ENCODE data around the gene TSPAN11. TPM values are rescaled to one million over a fixed set of nuclear protein-coding genes. Genes with fewer than 3 reads are reported as not detected.

Gene TSPAN11
- total and polyA plus RNA-seq, 10 donors, result 0.26 to 4.1 (median 1.4) TPM

DNA sequence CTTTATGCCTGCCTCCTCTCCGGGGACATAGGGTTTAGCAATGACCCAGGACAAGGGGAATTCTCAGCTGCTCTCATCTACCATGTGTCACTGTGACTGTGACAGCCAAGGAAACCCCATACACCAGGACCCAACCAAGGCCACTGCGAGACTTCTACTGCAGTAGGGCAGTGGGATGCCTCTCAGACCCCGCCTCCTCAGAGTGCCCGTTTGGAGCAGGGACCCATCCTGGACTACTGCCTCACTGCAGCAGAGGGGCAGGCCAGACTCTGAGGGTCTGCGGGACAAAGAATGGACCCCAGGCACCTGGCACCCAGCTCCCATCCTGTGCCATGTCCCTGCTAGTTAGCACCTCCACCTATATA lies 75.8 kb downstream of the TSPAN11 start:
- Histone ChIP-seq H3K9me3 (no peaks in the 10 kb centered on the region), H3K27ac (no peak overlapping the region), H3K4me1 (peaks cover 0 to 29% (median 0%) of the 10 kb centered on the region in 6 donors), H3K4me3 (no peak overlapping the region), H3K36me3 (peaks cover 0 to 6% (median 0%) of the 10 kb centered on the region in 6 donors), H3K27me3 (replicated peaks in 1 of 7) (no peaks in the 10 kb centered on the region)
- peak; percentile 62 for DNase-seq
- TF ChIP-seq, protein P1, sequence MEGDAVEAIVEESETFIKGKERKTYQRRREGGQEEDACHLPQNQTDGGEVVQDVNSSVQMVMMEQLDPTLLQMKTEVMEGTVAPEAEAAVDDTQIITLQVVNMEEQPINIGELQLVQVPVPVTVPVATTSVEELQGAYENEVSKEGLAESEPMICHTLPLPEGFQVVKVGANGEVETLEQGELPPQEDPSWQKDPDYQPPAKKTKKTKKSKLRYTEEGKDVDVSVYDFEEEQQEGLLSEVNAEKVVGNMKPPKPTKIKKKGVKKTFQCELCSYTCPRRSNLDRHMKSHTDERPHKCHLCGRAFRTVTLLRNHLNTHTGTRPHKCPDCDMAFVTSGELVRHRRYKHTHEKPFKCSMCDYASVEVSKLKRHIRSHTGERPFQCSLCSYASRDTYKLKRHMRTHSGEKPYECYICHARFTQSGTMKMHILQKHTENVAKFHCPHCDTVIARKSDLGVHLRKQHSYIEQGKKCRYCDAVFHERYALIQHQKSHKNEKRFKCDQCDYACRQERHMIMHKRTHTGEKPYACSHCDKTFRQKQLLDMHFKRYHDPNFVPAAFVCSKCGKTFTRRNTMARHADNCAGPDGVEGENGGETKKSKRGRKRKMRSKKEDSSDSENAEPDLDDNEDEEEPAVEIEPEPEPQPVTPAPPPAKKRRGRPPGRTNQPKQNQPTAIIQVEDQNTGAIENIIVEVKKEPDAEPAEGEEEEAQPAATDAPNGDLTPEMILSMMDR (IDR thresholded peaks at IDR 0.05 in 8 of 11, conservative IDR thresholded peaks at IDR 0.05 in 3 of 11), result no peak
- TF ChIP-seq POLR2A (IDR thresholded peaks at IDR 0.05) (no peak), POLR2AphosphoS5 (IDR thresholded peaks at IDR 0.05) (no peak)
- 76 to 92% (median 85%) methylated on average over 1 to 5 of the region's 5 CpGs for WGBS, 5 donors
- intact Hi-C loops (cut with DNase I; ENCODE audit: low total_unique reads), result no loop called here

DNA sequence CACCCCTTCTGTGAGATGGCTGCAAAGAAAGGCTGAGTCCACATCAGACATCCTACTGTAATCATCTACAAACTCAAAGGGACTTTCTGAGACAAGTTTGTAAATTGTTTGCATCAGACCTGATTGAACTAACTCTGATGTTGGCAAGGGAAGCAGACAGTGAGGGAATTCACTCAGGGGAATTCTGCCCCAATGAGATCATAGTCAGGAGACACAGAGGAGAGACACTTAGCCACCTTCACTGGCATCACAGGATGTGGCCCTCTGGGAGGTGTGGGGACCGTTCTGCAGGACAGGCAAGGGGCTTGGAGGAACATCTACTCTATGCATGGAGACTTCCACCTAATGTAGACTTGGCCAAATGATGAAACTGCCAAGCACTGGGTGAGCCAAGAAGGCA lies 76.5 kb downstream of the TSPAN11 start:
- intact Hi-C loops (cut with DNase I; ENCODE audit: low total_unique reads), result no loop called here
- peak; percentile 49 for DNase-seq
- 53 to 86% (median 64%) methylated on average over 1 of the region's 1 CpG for WGBS, 5 donors

DNA sequence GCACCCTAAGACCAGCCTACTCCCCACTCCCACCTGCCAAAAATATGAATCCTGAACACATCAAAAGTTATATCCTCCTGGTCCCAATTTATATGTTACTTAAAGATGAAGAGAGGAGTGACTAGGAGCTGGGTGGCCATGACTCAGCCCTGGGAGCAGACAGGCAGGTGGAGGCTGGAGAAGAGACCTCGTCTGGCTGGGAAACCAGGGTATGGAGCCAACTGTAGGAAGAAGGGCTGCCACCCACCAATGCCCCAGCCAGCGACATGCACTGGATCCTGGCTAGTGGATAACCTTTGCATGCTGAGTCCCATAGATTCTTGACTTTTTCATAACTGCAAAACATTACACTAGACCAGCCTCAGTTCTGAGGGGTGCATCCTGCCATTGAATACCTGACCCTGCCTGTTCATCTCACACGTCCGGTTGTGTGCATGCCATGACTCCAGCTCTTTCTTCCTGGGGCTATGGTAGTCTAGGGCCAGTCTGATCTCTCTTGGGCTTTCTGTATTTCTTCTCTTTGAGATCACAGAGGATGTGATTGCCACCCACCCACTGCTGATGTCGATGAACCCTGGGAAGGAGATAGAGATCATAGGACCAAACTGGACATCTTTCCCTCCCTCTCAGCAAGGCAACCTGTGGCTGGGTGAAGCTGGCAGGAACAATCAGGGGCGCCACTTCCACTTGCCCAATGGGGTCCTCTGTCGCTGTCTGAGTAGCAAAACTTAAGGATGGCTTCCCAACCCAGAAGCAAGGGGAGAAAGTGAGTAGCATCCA lies 77.5 kb downstream of the TSPAN11 start:
- WGBS, 5 donors, result 78 to 96% (median 80%) methylated on average over 7 of the region's 7 CpGs
- Histone ChIP-seq H3K9me3 (no peaks in the 10 kb centered on the region), H3K27me3 (replicated peaks in 1 of 7) (no peaks in the 10 kb centered on the region), H3K27ac (peak overlapping the region in 4 of 8 donors; percentile 71 to 85 (median 79)), H3K36me3 (no peaks in the 10 kb centered on the region), H3K4me1 (peaks cover 0 to 29% (median 0%) of the 10 kb centered on the region in 6 donors), H3K4me3 (peak overlapping the region in 4 of 8 donors; percentile 17 to 66 (median 42))
- peak; percentile 39 for DNase-seq
- TF ChIP-seq POLR2A (IDR thresholded peaks at IDR 0.05) (no peak), POLR2AphosphoS5 (IDR thresholded peaks at IDR 0.05) (no peak)
- TF ChIP-seq, protein P1 (IDR thresholded peaks at IDR 0.05 in 8 of 11, conservative IDR thresholded peaks at IDR 0.05 in 3 of 11), result no peak
- intact Hi-C loops (cut with DNase I; ENCODE audit: low total_unique reads), result no loop called here

More for the DNA sequence above, 76.5 kb downstream of the TSPAN11 start:
- peaks cover 0 to 29% (median 0%) of the 10 kb centered on the region in 6 donors for H3K4me1 ChIP-seq
- H3K27ac ChIP-seq, result no peak overlapping the region
- H3K36me3 ChIP-seq, result peaks cover 0 to 3% (median 0%) of the 10 kb centered on the region in 6 donors
- no peaks in the 10 kb centered on the region for H3K9me3 ChIP-seq
- TF ChIP-seq, protein P1 (IDR thresholded peaks at IDR 0.05 in 8 of 11, conservative IDR thresholded peaks at IDR 0.05 in 3 of 11), result no peak
- TF ChIP-seq POLR2A (IDR thresholded peaks at IDR 0.05) (no peak), POLR2AphosphoS5 (IDR thresholded peaks at IDR 0.05) (no peak)
- peak overlapping the region in 1 of 8 donors; percentile 66 for H3K4me3 ChIP-seq
- no peaks in the 10 kb centered on the region for H3K27me3 ChIP-seq (replicated peaks in 1 of 7)

DNA sequence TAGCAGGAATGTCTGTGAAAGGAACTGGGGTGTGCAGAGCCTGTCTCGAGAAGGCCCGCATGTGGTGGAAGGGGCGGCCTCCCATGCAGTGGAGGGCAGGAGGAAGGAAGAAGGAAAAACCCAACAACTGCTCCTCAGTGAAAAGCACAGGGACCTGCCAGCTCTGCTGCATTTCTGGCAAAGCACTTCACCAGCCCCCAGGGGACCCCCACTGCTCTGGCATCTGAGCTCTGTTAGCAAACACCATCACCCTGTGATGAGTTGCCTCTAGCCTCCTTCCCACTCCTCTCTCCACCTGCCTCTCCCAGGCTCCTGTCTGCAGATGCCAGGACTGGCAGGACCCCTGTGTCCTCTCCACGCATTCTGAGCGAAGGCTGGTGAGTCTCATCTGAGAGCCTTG lies 78.1 kb downstream of the TSPAN11 start:
- intact Hi-C loops (cut with DNase I; ENCODE audit: low total_unique reads), result no loop called here
- WGBS, 5 donors, result 74 to 87% (median 82%) methylated on average over 5 of the region's 5 CpGs
- peak; percentile 66 for DNase-seq
- Histone ChIP-seq H3K4me3 (peak overlapping the region in 7 of 8 donors; percentile 9 to 66 (median 23)), H3K9me3 (no peaks in the 10 kb centered on the region), H3K36me3 (no peaks in the 10 kb centered on the region), H3K27ac (peak overlapping the region in 4 of 8 donors; percentile 71 to 85 (median 79)), H3K27me3 (replicated peaks in 1 of 7) (no peaks in the 10 kb centered on the region), H3K4me1 (peaks cover 0 to 29% (median 0%) of the 10 kb centered on the region in 6 donors)
- TF ChIP-seq, protein P1 (IDR thresholded peaks at IDR 0.05 in 8 of 11, conservative IDR thresholded peaks at IDR 0.05 in 3 of 11), result no peak
- TF ChIP-seq POLR2A (IDR thresholded peaks at IDR 0.05), result no peak
- TF ChIP-seq POLR2AphosphoS5 (IDR thresholded peaks at IDR 0.05), result no peak

Measured in spleen (tissue), 11 donors.